CD4-positive, alpha-beta T cell treated with Interleukin-15 for 4 hours (primary cell): Measurements from ENCODE around the gene UBE2Z.

Experiments used
- DNase-seq: peaks from one replicate; pipeline ENCODE4 v3.0.0-alpha.2; 2020; ENCODE audit warnings: low spot score

Gene UBE2Z

DNA sequence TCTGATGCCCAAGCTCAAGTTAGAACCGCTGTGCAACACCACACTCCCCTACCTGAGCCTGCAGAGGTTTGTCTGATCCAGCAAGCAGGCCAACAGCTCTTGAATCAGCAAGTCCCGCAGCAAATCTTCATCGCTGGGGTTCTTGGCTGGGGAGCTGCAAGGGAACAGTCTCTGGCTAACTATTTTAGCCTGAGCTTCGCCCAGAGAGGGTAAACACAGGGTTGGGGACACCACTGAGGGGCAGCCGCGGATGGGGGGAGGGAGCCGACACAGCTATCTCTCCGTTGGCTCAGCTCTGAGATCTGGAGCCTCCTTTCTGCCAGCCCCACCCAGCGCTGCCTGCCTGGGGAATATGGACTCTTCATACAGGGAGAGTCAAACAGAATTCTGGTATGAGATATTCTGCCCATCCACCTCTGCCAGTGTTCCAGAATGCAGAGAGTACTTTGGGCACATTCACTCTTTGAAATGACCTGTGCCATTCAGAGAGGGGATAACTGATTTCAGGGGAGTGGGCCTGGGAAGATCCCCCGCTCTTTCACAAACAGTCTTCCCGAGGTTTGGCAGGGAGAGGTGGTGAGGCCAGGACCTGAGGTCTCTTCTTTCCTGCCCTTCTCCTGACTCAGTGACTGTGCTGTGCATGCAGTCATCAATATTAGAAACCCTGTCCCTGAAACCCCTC, 52.8 kb downstream of the UBE2Z start:
- DNase-seq: no peak

- no peak for DNase-seq
Measured at GRCh38 chr17:48961516-48962233, 53.5 kb downstream of the UBE2Z start.

DNA sequence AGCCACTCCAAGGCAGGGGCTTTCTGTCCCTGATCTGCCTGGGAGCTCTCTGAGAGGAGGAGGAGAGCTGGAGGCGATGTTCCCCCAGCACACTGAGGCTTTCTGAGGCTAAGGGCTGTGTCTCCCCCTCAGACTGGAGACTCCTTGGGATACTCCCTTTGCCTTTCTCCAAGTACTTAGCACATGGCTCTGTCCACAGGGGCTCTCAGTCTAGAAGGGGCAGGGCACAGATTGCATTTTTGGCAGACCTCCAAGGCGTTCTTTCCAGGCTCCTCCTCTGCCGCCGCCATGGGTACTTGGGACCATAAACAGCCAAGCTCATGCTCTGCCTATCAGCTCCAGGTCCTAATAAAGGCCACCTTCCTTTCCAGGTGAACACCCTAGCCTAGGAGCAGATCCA, 62.0 kb downstream of the UBE2Z start:
- no peak for DNase-seq

- DNase-seq: no peak
Measured at GRCh38 chr17:48970865-48971687, 62.9 kb downstream of the UBE2Z start.

DNA sequence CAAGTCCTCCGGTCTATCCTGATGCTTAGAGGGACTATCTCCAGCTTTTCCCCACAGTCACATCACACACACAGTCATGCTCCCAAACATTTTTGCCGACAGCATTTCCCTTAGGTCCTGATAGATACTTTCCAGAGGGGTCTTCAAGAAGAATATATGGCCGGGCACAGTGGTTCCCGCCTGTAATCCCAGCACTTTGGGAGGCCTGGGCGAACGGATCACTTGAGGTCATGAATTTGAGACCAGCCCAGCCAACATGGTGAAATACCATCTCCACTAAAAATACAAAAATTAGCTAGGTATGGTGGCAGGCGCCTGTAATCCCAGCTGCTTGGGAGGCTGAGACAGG, 64.5 kb downstream of the UBE2Z start:
- no peak for DNase-seq

GRCh38 chr17:48973806-48974205, 65.6 kb downstream of the UBE2Z start:
- no peak for DNase-seq
